Endodermal cell (in vitro differentiated cells): ENCODE data around the gene TMEM108. TPM values are rescaled to one million over a fixed set of nuclear protein-coding genes. Genes with fewer than 3 reads are reported as not detected.

ENCODE experiments used
- DNase-seq: peaks from one replicate; pipeline ENCODE4 v3.0.0-alpha.2; 2017
- H3K27ac ChIP-seq: 2 replicates; pipeline ENCODE4 v1.5.1; 2013; ENCODE audit warnings: mild to moderate bottlenecking, low read depth, low read length, moderate library complexity
- H3K27me3 ChIP-seq: 2 replicates; pipeline ENCODE4 v1.6.1; 2013; ENCODE audit warnings: mild to moderate bottlenecking, low read length, moderate library complexity; ENCODE audit not compliant: insufficient read depth, control insufficient read depth, poor library complexity, severe bottlenecking
- H3K36me3 ChIP-seq: 2 replicates; pipeline ENCODE4 v1.7.0; 2013; ENCODE audit warnings: mild to moderate bottlenecking, low read length, moderate library complexity; ENCODE audit not compliant: control insufficient read depth, insufficient read depth
- H3K4me1 ChIP-seq: one replicate; pipeline ENCODE4 v1.7.0; 2013; ENCODE audit warnings: low read length; ENCODE audit not compliant: control insufficient read depth, insufficient read depth
- H3K4me3 ChIP-seq: 2 replicates; pipeline ENCODE4 v1.5.1; 2013; ENCODE audit warnings: mild to moderate bottlenecking, low read length, moderate library complexity
- H3K9ac ChIP-seq: 2 replicates; pipeline ENCODE4 v1.6.1; 2013; ENCODE audit warnings: mild to moderate bottlenecking, low read length, moderate library complexity; ENCODE audit not compliant: poor library complexity, severe bottlenecking; ENCODE audit errors: extremely low read depth
- H3K9me3 ChIP-seq: 2 replicates; pipeline ENCODE4 v1.6.1; 2013; ENCODE audit warnings: mild to moderate bottlenecking, low read length, moderate library complexity; ENCODE audit not compliant: control insufficient read depth
- H3K27ac Mint-ChIP-seq: 2 replicates; pipeline ENCODE4 v1.8.0; 2020; ENCODE audit warnings: mixed read lengths
- H3K27me3 Mint-ChIP-seq: 2 replicates; pipeline ENCODE4 v1.8.0; 2021; ENCODE audit warnings: mild to moderate bottlenecking, mixed read lengths; ENCODE audit not compliant: insufficient read depth
- H3K36me3 Mint-ChIP-seq: 2 replicates; pipeline ENCODE4 v1.8.0; 2020; ENCODE audit warnings: low read depth, mixed read lengths
- H3K4me1 Mint-ChIP-seq: 2 replicates; pipeline ENCODE4 v1.8.0; 2020; ENCODE audit warnings: mixed read lengths
- H3K4me3 Mint-ChIP-seq: 2 replicates; pipeline ENCODE4 v1.8.0; 2020; ENCODE audit warnings: mild to moderate bottlenecking, moderate library complexity, mixed read lengths
- H3K9me3 Mint-ChIP-seq: 2 replicates; pipeline ENCODE4 v1.8.0; 2020; ENCODE audit warnings: mild to moderate bottlenecking, mixed read lengths
- CTCF ChIP-seq: fragments of 200-600 bp; sonication (generic); conservative IDR thresholded peaks from 2 replicates; pipeline ENCODE4 v1.5.0; 2021; ENCODE audit warnings: antibody characterized with exemption, mild to moderate bottlenecking
- WGBS, 2 experiments: methylation state at CpG; one replicate each; pipeline versions ENCODE4 v1.1.5 to v1.1.7; 2013; ENCODE audit warnings: missing lambda C conversion rate in 2 of 2, mixed read lengths in 1 of 2; ENCODE audit not compliant: insufficient coverage in 1 of 2, insufficient read length in 1 of 2; 5-methylcytosine and 5-hydroxymethylcytosine counted together
- total RNA-seq, 2 donors: library from RNA; stranded (reverse); fragmentation: NEBNext Ultra II Directional in 1 of 2; extraction: Animal tissue kit (Norgen Biotek cat#: 25700) in 1 of 2; gene quantifications; 2 replicates in 1 of 2; 3 replicates in 1 of 2; pipeline ENCODE4 v1.2.1, GENCODE V29; 2021

TMEM108 gene
- total RNA-seq, 2 donors from 2014 or later, result 4.8 to 7.9 TPM

- H3K36me3 ChIP-seq, result no peaks in the 10 kb centered on the region
- Mint-ChIP-seq H3K36me3 (no peaks in the 10 kb centered on the region), H3K9me3 (no peaks in the 10 kb centered on the region), H3K4me3 (no peak overlapping the region), H3K4me1 (no peaks in the 10 kb centered on the region), H3K27me3 (no peaks in the 10 kb centered on the region), H3K27ac (no peak overlapping the region)
- H3K4me3 ChIP-seq, result no peak overlapping the region
- H3K27me3 ChIP-seq, result no peaks in the 10 kb centered on the region
- no peak for TF ChIP-seq CTCF
- no peak for DNase-seq
- H3K9ac ChIP-seq, result no peak overlapping the region
- no peaks in the 10 kb centered on the region for H3K4me1 ChIP-seq
- no peak overlapping the region for H3K27ac ChIP-seq
- 94 to 100% methylated on average over 2 of the region's 2 CpGs for WGBS, 2 experiments
- H3K9me3 ChIP-seq, result no peaks in the 10 kb centered on the region
These were observed 12.7 kb downstream of the TMEM108 start for GRCh38 chr3:133050891-133051290.

- TF ChIP-seq CTCF, result no peak
- Mint-ChIP-seq H3K4me3 (no peak overlapping the region), H3K36me3 (no peaks in the 10 kb centered on the region), H3K27ac (no peak overlapping the region), H3K27me3 (no peaks in the 10 kb centered on the region), H3K4me1 (peaks cover 8% of the 10 kb centered on the region), H3K9me3 (no peaks in the 10 kb centered on the region)
- 85 to 88% methylated on average over 1 to 2 of the region's 2 CpGs for WGBS, 2 experiments
- Histone ChIP-seq H3K27me3 (no peaks in the 10 kb centered on the region), H3K9me3 (no peaks in the 10 kb centered on the region), H3K4me3 (no peak overlapping the region), H3K36me3 (no peaks in the 10 kb centered on the region), H3K27ac (no peak overlapping the region), H3K9ac (no peak overlapping the region), H3K4me1 (no peaks in the 10 kb centered on the region)
- DNase-seq, result no peak
These were observed 15.3 kb downstream of the TMEM108 start for GRCh38 chr3:133053532-133053931.

GRCh38 chr3:133054586-133054985, 16.4 kb downstream of the TMEM108 start:
- no peak overlapping the region for H3K27ac ChIP-seq
- no peaks in the 10 kb centered on the region for H3K4me1 ChIP-seq
- 89% methylated on average over 1 of the region's 1 CpG; no CpG with 5 or more reads in 1 of the 2 experiments for WGBS, 2 experiments
- H3K4me3 Mint-ChIP-seq, result no peak overlapping the region
- H3K36me3 Mint-ChIP-seq, result no peaks in the 10 kb centered on the region
- no peaks in the 10 kb centered on the region for H3K36me3 ChIP-seq
- peaks cover 11% of the 10 kb centered on the region for H3K4me1 Mint-ChIP-seq
- H3K9me3 Mint-ChIP-seq, result no peaks in the 10 kb centered on the region
- H3K27me3 ChIP-seq, result no peaks in the 10 kb centered on the region
- H3K27me3 Mint-ChIP-seq, result no peaks in the 10 kb centered on the region
- no peaks in the 10 kb centered on the region for H3K9me3 ChIP-seq
- no peak overlapping the region for H3K27ac Mint-ChIP-seq
- DNase-seq, result no peak
- TF ChIP-seq CTCF, result no peak
- no peak overlapping the region for H3K9ac ChIP-seq
- no peak overlapping the region for H3K4me3 ChIP-seq
